HUES6 (cell line): Measurements from ENCODE around the gene PSAP.
A peak's percentile ranks its signal among the peaks of the same experiment; 100 is the strongest.

Experiments used
- H3K27ac ChIP-seq: 2 replicates; pipeline ENCODE4 v1.7.0; 2013; ENCODE audit warnings: low read depth, mild to moderate bottlenecking, low read length, inconsistent platforms
- H3K27me3 ChIP-seq: 2 replicates; pipeline ENCODE4 v1.6.1; 2013; ENCODE audit warnings: low read length; ENCODE audit not compliant: control insufficient read depth, insufficient read depth
- H3K36me3 ChIP-seq: 2 replicates; pipeline ENCODE4 v1.6.1; 2013; ENCODE audit warnings: low read length; ENCODE audit not compliant: control insufficient read depth, insufficient read depth
- H3K4me1 ChIP-seq: 2 replicates; pipeline ENCODE4 v1.6.1; 2013; ENCODE audit warnings: low read length; ENCODE audit not compliant: control insufficient read depth, insufficient read depth
- H3K4me3 ChIP-seq: 2 replicates; pipeline ENCODE4 v1.5.1; 2013; ENCODE audit warnings: low read depth, low read length
- H3K9ac ChIP-seq: one replicate; pipeline ENCODE4 v1.6.1; 2013; ENCODE audit warnings: mild to moderate bottlenecking, low read length
- H3K9me3 ChIP-seq: 2 replicates; pipeline ENCODE4 v1.6.1; 2013; ENCODE audit warnings: low read depth, low read length; ENCODE audit not compliant: control insufficient read depth, insufficient read depth

Gene PSAP

DNA sequence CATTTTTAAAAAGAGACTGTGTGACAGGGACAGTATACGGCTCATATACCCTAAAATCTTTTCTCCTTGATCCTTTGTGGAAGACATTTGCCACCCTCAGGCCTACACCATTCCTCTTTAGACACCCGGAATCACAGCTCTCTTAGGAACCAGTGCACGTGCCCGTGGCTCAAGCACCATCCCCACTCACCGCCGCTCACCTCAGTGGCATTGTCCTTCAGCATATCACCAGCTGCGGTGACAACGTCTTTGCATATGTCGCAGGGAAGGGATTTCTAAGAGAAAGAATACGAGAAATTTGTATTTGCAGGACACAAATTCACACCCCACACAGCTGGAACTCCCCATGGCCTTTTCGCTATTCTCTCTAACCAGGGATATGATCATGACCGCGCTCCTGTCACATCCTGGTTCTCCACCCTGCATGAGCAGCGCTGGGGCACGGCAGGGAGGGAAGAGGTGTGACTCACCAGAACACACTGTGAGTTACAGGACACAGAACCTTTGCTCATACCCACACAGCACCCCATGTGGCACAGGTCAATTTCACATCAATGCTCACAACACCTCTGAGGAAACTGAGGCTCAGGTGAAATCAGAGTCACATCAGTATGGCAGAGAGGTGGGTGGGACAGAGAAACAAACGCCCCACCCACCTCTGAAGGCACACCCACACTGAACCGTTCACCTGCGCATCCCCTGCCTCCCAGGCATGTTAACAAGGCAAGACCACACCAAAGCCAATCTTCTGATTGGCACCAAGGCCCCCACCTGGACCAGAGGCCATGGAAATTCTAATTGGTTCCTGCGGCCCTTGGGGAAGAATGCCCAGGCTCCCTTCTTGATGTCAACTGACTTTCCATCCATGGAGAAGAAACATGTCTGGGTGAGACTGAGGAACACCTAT, 19.2 kb downstream of the PSAP start:
- Histone ChIP-seq H3K27me3 (no peaks in the 10 kb centered on the region), H3K4me3 (no peak overlapping the region), H3K4me1 (peaks cover 11% of the 10 kb centered on the region), H3K27ac (no peak overlapping the region), H3K9me3 (no peaks in the 10 kb centered on the region), H3K36me3 (peaks cover 66% of the 10 kb centered on the region), H3K9ac (no peak overlapping the region)

DNA sequence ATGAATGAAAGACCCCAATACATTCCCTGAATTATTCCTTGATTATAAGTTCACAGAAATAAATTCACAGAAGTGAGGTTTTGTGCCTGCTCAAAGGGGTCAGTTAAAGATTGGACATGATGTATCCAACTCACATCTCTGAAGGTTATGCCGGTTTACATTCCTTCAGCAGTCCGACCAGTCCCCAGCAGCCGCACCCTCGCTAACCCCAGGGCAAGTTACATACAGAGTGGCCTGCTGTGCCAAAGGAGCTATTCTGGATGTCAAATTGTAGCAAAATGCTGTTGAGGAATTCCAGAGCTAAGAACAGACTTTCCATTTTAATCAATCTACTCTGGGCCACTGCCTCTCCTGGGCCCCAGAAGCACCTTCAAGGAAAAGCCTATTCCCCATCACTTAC, 20.3 kb downstream of the PSAP start:
- peaks cover 77% of the 10 kb centered on the region for H3K36me3 ChIP-seq
- no peaks in the 10 kb centered on the region for H3K4me1 ChIP-seq
- no peaks in the 10 kb centered on the region for H3K27me3 ChIP-seq

DNA sequence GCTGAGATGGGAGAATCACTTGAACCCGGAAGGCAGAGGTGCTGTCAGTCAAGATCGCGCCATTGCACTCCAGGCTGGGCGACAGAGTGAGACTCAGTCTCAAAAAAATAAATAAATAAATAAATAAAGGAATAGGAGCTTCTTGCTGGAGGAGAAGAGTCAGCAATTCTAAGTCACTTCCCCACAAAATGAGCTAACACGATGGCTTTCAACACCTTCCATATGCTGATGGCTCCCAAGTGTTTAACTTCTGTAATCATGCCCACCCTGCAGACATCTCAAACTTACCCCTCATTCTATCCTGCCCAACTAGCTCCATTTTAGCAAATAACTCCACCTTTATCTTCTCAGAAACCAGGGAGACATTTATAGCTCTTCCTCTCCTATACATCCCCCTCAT, 21.2 kb downstream of the PSAP start:
- no peak overlapping the region for H3K4me3 ChIP-seq
- H3K27ac ChIP-seq, result no peak overlapping the region
- H3K9ac ChIP-seq, result no peak overlapping the region
- H3K27me3 ChIP-seq, result no peaks in the 10 kb centered on the region
- peaks cover 86% of the 10 kb centered on the region for H3K36me3 ChIP-seq
- no peaks in the 10 kb centered on the region for H3K9me3 ChIP-seq
- no peaks in the 10 kb centered on the region for H3K4me1 ChIP-seq

More for the DNA sequence above, 20.3 kb downstream of the PSAP start:
- Histone ChIP-seq H3K4me3 (no peak overlapping the region), H3K9me3 (no peaks in the 10 kb centered on the region), H3K9ac (no peak overlapping the region), H3K27ac (no peak overlapping the region)

GRCh38 chr10:71829171-71829570, 21.9 kb downstream of the PSAP start:
- no peak overlapping the region for H3K9ac ChIP-seq
- no peak overlapping the region for H3K4me3 ChIP-seq
- H3K27me3 ChIP-seq, result no peaks in the 10 kb centered on the region
- H3K4me1 ChIP-seq, result no peaks in the 10 kb centered on the region
- no peak overlapping the region for H3K27ac ChIP-seq
- peaks cover 89% of the 10 kb centered on the region for H3K36me3 ChIP-seq
- H3K9me3 ChIP-seq, result no peaks in the 10 kb centered on the region

- Histone ChIP-seq H3K9me3 (no peaks in the 10 kb centered on the region), H3K4me1 (no peaks in the 10 kb centered on the region), H3K4me3 (no peak overlapping the region), H3K27me3 (no peaks in the 10 kb centered on the region), H3K9ac (no peak overlapping the region), H3K36me3 (peaks cover 89% of the 10 kb centered on the region), H3K27ac (no peak overlapping the region)
These were observed 22.3 kb downstream of the PSAP start for GRCh38 chr10:71828702-71829101.

- Histone ChIP-seq H3K27me3 (no peaks in the 10 kb centered on the region), H3K4me3 (no peak overlapping the region), H3K36me3 (peaks cover 93% of the 10 kb centered on the region), H3K9ac (no peak overlapping the region), H3K27ac (no peak overlapping the region), H3K4me1 (peaks cover 6% of the 10 kb centered on the region; the same call in 1 of the 2 replicates), H3K9me3 (no peaks in the 10 kb centered on the region)
These were observed 23.2 kb downstream of the PSAP start for GRCh38 chr10:71827852-71828251.

- Histone ChIP-seq H3K4me3 (no peak overlapping the region), H3K9me3 (no peaks in the 10 kb centered on the region), H3K27me3 (no peaks in the 10 kb centered on the region), H3K36me3 (peaks cover 94% of the 10 kb centered on the region), H3K27ac (no peak overlapping the region), H3K4me1 (peaks cover 6% of the 10 kb centered on the region; the same call in 1 of the 2 replicates), H3K9ac (no peak overlapping the region)
These were observed 25.8 kb downstream of the PSAP start for GRCh38 chr10:71825217-71825616.

DNA sequence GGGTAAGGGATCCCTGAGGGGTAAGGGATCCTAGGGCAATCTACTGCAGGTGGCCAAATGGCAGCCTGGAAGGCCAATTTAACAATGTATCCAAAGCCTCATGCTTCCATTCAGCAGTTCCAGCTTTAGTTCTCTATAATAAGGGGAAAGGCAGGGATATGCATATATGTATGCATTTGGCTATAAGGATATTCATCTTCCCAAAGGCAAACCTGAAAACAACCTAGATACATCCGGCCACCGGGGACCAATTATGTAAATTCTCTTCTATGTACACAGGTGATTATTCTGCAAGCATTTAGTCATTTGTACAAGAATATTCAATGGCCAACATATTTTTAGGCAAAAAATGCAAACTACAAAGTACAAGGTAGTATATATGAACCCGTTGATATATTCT, 26.7 kb downstream of the PSAP start:
- H3K27me3 ChIP-seq, result no peaks in the 10 kb centered on the region
- peaks cover 6% of the 10 kb centered on the region; the same call in 1 of the 2 replicates for H3K4me1 ChIP-seq
- no peak overlapping the region for H3K9ac ChIP-seq
- H3K4me3 ChIP-seq, result no peak overlapping the region
- H3K36me3 ChIP-seq, result peaks cover 95% of the 10 kb centered on the region
- H3K9me3 ChIP-seq, result no peaks in the 10 kb centered on the region
- H3K27ac ChIP-seq, result 0 out of 2 replicates have a peak overlapping the region, but pooled peaks have one; percentile 38

DNA sequence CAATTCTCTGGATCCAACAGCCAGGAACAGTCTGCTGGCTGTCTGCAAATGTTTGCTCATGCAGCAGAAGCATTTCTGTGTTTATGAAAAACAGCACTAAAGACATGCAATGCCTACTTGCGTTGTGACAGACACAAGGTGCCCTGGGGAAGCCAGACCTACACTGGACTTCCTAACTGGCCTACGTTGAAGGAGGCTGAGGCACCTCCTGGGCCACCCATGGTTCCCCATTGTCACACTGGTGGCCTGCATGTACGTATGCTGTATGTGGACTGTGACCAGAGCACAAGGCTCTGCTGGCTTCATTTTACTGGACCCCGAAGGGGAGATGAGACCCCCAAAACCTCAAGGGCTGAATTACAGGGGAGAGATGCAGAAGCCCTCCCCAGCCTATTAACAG, 27.7 kb downstream of the PSAP start:
- Histone ChIP-seq H3K4me1 (peaks cover 6% of the 10 kb centered on the region; the same call in 1 of the 2 replicates), H3K9ac (no peak overlapping the region), H3K4me3 (no peak overlapping the region), H3K27ac (peak overlapping the region; percentile 46; the same call in 1 of the 2 replicates), H3K27me3 (no peaks in the 10 kb centered on the region), H3K9me3 (no peaks in the 10 kb centered on the region), H3K36me3 (peaks cover 95% of the 10 kb centered on the region)

GRCh38 chr10:71821909-71822763, 28.9 kb downstream of the PSAP start:
- Histone ChIP-seq H3K27ac (no peak overlapping the region), H3K36me3 (peaks cover 97% of the 10 kb centered on the region), H3K4me1 (peaks cover 6% of the 10 kb centered on the region; the same call in 1 of the 2 replicates), H3K4me3 (no peak overlapping the region), H3K9me3 (no peaks in the 10 kb centered on the region), H3K27me3 (no peaks in the 10 kb centered on the region), H3K9ac (no peak overlapping the region)

DNA sequence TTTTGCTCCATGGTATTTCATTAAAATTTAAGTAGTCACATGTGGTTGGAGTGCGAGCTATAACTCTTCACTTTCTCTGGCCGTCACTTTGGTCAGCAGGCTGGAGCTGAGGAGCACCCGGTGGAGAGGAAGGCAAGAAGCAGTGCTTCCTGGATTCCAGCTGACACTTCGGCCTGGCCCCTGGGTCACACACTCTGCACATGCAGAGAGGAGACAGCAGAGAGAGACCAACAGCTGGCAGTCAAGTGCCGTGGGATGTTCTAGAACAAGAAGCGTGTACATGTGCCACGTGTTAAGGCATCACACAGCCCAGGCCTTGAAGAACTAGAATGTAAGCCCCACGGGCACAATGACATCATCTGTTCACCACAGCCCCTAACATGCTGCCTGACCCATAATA, 30.1 kb downstream of the PSAP start:
- Histone ChIP-seq H3K4me3 (no peak overlapping the region), H3K27me3 (no peaks in the 10 kb centered on the region), H3K27ac (no peak overlapping the region), H3K36me3 (peaks cover 98% of the 10 kb centered on the region), H3K4me1 (peaks cover 6% of the 10 kb centered on the region; the same call in 1 of the 2 replicates), H3K9ac (no peak overlapping the region), H3K9me3 (no peaks in the 10 kb centered on the region)
